ENCODE data around the gene DNAAF1. TPM values are rescaled to one million over a fixed set of nuclear protein-coding genes. Genes with fewer than 3 reads are reported as not detected.

DNAAF1 gene
- total RNA-seq, 2 donors from 2014 or later: not detected

DNA sequence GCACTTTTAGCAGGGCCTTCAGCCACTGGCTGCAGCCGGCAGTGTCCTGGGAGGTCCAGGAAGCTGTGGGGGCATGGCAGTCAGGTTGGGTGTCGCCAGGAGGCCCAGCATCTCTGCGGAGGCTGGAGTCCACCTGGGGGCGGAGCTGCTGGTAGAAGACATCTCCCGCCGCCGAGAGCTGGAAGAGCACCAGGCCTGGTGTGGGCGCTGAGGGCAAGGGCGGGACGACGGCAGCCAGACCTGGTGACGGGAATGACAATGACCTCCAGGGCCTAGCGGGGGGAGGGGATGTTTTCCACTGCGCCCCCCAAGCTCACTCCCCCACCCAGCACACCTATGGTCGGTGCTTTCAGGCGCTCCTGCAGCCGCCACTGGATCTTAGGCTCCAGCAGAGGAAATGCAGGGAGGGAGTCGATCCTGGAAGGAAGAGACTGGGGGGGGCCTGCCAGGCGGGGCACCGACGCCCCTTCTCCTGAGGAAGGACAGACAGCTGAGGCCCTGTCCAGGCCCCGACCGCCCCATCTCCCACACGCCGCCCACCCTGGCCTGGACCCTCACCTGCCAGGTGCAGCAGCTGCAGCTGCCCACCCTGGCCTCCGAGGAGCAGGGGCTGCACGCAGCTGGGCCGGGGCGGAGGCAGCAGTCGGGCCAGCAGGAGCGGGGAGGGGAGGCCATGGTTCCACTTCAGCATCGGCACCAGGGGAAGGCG lies 34.7 kb downstream of the DNAAF1 start:
- intact Hi-C loops (cut with DNase I): loop anchor here (5.0 to 10.0 kb wide), 4 partner anchors 92 to 305 kb away; no protein-coding TSS in a partner anchor
- ATAC-seq (no peak), DNase-seq (no peak)

DNA sequence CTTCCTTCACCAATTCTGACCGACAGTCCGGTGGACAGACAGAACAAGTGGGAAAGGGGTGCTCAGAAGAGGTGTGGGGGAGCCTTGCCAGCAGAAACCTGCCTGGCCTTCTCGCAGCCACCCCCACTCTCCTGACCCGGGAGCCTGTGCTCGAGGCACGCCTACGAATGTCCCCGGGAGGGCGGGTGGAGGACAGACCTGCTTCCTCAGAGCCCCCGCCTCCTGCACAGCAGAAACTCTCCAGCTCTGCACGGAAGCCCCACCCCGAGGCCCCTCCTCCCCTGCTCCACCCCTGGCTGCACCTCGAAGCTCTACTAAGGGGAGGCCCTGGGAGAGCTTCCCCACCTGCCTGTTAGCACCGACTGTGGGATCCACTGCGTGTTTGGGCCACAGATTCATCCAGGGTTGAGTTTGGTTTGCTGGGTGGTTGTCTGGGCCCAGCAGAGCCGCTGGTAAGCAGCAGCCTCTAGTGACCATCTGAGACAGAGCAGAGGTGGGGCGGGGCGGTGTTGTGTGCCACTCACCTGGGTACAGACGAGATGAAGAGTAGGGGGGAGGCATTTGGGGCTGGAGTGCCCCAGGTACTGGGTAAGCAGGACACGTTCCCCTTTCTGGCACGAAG lies 35.5 kb downstream of the DNAAF1 start:
- DNase-seq: no peak
- intact Hi-C loops (cut with DNase I): loop anchor here (10.0 kb wide), 2 partner anchors 206 to 304 kb away; no protein-coding TSS in a partner anchor
- ATAC-seq: no peak

DNA sequence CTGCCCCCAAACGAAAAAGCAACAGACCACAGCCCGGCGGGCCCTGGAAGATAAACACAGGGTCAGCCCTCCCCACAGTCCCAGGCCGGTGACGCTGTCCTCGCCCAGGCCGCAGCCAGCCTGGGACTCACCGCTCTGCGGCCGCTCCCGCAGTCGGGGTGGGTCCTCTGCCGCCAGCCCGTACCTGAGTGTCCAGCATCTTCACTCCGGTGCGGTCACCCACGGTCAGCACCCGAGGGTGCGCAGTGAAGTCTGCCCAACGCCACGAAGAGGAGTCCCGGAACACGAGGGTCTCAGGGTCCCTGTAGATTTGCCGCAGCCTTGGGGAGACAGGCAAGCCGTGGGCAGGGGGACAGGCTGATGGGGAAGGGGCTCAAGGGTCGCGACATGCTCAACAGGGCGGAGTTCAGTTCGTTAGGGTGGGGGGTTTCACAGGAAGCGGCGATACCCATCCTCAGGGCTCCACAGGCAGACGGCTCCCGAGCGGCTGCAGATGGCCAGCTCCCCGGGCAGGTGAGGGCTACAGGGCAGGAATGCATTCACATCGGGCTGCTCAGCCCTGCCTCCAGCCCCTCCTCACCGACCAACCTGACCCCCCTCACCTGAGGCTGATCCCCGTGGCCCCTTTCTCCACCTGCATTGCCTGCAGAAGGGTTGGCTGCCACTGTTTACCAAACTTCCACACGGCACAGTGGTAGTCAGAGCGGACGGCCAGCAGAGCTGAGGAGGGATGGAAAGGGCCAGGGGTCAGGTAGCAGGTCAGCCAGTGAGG lies 36.2 kb downstream of the DNAAF1 start:
- intact Hi-C loops (cut with DNase I): loop anchor here (10.0 kb wide), 2 partner anchors 207 to 303 kb away; no protein-coding TSS in a partner anchor
- DNase-seq (no peak), ATAC-seq (no peak)

DNA sequence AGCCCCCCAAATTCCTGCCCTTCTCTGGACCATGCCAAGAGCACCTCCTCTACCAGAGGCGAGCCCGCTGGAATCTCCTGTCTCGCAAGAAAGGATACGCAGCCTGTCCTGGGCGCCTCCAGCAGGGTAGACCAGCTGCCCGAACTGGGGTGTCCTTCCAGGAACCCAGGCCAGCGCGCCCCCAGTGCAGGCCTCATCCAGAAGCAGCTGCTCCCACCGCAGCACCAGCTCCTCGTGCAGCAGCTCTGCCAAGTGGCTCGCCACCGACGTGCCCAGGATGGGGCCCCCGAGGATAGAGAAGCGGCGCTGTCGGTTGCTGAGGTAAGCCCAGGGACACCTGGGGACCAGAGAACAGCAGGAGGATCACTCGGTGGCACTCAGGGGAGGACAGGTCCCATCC lies 37.0 kb downstream of the DNAAF1 start:
- no peak for DNase-seq
- ATAC-seq: no peak
- intact Hi-C loops (cut with DNase I): loop anchor here (10.0 kb wide), 2 partner anchors 207 to 303 kb away; no protein-coding TSS in a partner anchor

DNA sequence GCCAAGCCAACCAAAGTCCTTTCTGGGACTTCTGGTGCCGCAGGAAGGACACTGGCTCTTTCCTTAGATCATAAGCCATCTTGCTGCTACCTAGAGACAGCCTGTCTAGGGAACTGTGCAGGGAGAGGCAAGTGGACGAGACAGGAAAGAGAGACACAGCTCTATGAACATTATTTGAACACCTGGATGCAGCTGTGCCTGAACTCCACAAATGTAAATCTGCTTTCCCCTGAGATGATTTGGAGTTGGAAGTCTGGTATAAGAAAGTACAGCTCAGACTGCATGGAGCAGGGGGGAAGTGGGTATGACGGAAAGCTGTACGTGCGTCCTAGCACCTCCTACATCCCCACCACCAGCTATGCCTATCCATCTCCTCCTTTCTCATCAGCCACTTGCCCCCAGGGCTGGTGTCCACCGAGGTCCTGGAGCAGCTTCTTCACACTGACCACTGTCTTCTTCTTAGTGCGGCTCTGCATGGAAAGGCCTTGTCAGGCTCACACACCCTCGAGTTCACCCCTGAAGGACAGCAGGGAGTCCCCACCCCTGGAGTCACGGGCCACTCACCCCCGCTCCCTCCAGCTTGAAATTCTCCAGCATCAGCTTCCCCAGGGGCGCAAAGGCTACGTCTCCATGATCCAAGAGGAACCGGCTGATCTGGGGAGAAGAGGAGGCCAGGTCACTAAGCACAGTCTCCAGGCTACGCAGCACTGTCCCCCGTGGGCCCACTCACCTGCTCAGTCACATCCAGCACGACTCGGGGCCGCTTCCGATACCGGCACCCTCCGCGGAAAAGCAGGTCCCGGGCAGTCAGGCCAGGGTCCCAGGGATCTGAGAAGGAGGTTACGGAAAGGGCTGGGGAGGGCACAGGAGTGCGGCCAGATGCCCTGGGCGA lies 37.8 kb downstream of the DNAAF1 start:
- intact Hi-C loops (cut with DNase I): loop anchor here (10.0 kb wide), 2 partner anchors 208 to 302 kb away; no protein-coding TSS in a partner anchor
- no peak for ATAC-seq
- no peak for DNase-seq

DNA sequence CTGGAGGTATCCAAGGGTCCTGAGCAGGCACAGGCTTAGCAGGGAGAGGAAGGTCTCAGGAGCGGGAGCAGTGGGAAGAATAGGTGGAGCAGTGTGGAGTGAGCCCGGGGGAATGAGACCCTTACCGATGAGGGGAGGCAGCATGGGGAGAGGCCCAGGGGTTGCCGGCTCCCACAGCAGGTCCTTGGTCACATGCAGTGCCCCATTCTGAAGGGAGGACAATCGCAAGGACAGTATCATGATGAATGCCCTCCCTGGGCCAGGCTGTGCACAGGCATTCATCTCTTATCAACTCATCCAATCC lies 38.4 kb downstream of the DNAAF1 start:
- DNase-seq: no peak

DNA sequence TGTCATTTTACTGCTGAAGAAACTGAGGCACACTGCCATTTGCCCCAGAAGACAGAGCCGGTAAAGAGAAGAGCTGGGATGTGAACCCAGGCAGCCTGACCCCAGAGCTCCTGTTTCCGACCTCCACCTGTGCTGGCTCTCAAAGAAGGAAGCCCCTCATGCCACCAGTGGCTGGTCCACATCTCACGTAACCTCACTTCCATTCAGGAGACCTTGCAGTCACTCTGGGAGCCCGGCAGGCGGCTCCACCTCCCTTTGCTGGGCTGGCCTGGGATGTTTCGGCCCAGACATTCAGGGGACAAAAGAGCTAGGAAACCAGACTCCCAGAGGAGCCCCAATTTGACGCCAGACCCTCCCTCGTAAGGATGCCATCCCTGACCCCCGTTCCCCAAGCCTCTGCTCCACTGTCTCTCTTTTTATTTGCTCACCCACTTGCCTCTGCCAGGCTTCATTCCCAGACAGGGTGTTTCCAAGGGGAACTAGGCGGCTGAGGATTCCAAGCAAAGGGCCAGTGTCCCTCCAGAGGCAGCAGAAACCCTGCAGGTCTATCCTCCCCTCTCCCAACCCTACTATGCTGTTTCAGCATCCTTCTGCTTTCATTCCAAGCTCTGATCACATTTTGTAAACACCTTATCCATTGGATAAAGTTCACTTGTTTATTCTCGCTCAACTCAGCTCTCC lies 38.9 kb downstream of the DNAAF1 start:
- intact Hi-C loops (cut with DNase I): loop anchor here (10.0 kb wide), 2 partner anchors 209 to 301 kb away; no protein-coding TSS in a partner anchor
- ATAC-seq (no peak), DNase-seq (no peak)

More for the DNA sequence above, 38.4 kb downstream of the DNAAF1 start:
- intact Hi-C loops (cut with DNase I): loop anchor here (10.0 kb wide), 2 partner anchors 209 to 301 kb away; no protein-coding TSS in a partner anchor
- ATAC-seq: no peak

DNA sequence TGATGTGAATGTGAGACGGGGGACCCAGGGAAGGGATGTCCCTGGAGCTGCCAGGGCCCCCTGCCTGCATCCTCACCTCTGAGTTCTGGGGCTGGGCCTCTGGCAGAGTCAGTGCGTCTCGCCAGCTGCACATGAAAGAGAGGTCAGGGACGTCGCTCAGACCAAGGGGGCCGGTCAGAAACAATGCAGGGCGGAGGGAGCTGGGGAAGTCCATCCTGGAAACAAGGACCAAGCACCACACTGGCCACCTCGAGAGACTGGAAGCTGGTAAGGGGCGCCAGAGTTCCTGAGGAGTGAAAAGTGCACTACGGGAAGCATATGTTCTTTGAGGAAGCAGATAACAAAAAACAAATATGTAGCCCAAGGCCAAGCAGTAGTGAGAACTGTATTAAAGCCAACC lies 39.7 kb downstream of the DNAAF1 start:
- intact Hi-C loops (cut with DNase I): loop anchor here (10.0 kb wide), 2 partner anchors 210 to 300 kb away; no protein-coding TSS in a partner anchor
- ATAC-seq (no peak), DNase-seq (peak; percentile 46)

DNA sequence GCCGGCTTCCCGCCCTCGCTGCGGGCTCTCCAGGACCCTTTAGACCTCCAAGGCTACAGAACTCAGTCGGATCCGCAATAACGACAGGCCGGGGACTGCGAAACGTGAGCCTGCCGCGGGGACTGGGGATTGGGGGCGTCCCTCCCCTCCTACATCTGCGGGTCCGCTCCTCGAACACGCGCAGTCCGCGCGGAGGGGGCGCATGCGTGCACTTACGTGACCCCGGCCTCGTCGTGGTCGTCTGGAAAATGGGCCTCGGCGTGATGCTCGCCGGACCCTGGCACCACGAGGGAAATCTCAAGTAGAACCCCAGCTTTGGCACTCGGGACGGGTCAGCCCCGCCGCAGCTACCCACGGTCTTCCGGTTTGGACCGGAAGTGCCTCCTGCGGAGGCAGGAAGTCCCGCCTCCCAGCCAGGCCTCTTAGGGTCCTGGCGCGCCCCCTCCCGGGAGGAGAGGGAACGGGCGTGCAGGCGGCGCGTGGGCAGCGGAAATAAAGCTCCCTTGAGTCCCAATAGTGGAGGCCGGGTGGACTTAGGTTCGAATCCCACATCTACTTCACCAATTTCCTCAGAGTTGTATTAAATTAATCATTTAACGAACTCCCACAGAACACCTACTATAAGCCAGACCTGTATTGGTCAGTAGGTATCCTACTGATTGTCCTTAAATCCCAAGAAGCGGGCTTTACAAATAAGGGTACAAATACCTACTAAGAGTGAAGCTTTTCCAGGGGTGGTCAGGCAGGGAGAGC lies 41.8 kb downstream of the DNAAF1 start, which contains the start of gene TAF1C:
TSS of gene TAF1C (minus strand) at position 373 of the 753 bp plus-strand sequence. CDS start 2,069 bp downstream, outside the sequence.
- ATAC-seq (peak; percentile 97 to 98), DNase-seq (peak; percentile 94)
- intact Hi-C loops (cut with DNase I): loop anchor here (10.0 kb wide), 2 partner anchors 212 to 298 kb away; no protein-coding TSS in a partner anchor

DNA sequence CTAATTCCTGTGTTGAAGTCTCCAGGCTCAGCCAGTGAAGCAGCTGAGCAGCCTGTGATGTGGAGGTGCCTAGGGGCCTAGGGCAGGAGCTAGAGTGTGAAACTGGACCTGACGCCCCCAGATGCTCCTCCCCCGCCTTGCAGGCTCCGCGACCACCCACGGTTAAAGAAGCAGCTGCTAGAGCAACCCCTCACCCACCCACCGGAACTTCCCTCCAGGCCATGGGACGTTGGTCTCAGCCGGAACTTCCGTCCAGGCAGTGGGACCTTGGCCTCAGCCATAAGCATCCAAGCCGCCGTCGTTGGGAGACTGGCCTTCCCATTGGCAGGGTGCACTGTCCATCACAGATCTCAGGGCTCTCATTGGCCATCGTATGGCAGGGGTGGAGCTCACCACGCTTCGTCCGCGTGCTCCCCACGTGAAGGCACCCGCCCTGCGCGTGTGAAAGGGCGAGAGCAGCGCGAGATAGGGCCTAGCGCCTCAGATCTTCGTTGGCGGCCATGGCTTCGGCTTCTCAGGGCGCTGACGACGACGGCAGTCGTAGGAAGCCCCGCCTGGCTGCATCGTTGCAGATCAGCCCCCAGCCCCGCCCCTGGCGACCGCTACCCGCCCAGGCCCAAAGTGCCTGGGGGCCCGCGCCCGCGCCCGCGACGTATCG lies 45.8 kb downstream of the DNAAF1 start, which contains the start of gene ADAD2:
TSS of gene ADAD2 (plus strand) at position 427 of the 658 bp plus-strand sequence. CDS start at position 501, 74 bp downstream.
- DNase-seq: no peak
- ATAC-seq: no peak
- intact Hi-C loops (cut with DNase I): no loop called here

DNA sequence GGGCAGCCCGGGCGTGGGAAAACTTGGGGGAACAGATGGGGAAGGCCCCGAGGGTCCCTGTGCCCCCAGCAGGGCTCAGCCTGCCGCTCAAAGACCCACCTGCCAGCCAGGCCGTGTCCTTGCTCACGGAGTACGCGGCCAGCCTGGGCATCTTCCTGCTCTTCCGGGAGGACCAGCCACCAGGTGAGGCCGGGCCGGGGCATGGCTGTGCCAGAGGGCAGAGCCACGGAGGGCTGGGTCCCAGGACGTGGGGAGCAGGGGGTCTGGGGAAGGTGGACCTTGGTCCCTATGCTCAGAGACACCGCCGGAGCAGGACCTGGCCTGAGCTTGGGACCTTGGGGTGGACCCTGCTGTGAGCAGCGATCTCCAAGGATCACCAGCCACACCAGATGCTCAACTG lies 46.4 kb downstream of the DNAAF1 start:
- DNase-seq: no peak
- ATAC-seq: no peak
- intact Hi-C loops (cut with DNase I): no loop called here

DNA sequence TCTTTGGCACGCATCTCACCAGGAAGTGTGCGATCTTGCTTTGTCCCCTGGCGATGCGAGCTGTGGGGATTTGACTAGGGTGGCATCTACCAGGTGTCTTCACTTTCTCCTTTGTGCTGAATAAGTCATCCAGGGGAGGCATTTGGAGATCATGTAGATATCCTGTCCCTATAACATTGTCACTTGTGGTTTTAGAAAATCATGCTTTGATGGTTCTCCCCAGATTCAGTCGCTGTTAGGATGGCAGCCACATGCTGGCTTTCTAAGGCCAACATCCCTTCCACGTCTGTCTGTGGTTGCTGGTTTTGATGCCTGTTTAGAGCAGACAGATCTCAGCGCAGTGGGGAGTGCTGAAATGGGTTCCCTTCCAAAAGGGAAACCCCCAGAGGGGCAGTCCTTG lies 48.4 kb downstream of the DNAAF1 start:
- ATAC-seq (no peak), DNase-seq (no peak)
- intact Hi-C loops (cut with DNase I): no loop called here

DNA sequence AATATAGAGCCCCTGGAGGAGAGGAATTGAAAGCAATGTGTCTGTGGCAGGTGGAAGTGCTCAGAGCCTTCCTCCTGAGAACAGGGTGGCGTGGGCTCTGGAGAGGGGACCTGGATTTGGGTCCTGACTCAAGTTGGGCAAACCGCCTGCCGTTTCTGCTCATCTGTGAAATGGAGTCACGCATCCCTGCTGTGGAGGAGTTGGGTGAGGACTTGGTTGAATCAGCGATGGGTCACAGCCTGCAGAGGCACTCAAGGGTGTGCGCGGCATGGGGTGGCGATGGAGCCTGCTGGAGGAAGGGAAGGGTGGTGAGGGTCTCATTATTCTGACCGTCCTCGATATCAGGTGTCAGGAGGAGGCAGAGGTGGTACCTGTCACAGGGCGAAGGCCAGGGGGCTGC lies 48.9 kb downstream of the DNAAF1 start:
- intact Hi-C loops (cut with DNase I): no loop called here
- no peak for ATAC-seq

DNA sequence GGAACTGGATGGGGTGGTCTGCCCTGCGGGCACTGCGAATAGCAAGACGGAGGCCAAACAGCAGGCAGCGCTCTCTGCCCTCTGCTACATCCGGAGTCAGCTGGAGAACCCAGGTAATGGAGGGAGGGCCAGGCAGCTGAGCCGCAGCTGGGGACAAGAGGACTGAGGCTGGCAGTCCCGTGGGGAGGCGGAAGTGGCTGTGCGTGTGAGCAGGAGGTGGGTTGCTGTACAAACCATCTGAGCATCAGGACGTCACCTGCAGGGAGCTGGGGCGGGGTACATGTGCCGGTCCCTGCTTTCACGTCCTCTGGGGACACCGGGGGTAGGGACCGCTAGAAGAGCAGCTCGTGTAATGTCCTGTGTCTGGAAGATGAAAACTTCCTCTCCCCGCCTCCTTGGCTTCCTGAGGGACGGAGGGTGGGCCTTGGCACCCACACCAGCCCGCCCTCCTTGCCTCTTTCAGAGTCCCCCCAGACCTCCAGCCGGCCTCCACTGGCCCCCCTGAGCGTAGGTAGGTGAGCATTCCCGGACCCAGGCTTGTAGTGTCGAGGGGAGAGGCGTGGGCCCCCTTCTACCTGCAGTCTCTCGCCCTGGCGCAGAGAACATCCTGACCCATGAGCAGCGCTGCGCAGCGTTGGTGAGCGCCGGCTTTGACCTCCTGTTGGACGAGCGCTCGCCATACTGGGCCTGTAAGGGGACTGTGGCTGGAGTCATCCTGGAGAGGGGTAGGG lies 49.5 kb downstream of the DNAAF1 start:
- DNase-seq (no peak), ATAC-seq (no peak)
- intact Hi-C loops (cut with DNase I): no loop called here

More for the DNA sequence above, 48.9 kb downstream of the DNAAF1 start:
- no peak for DNase-seq

DNA sequence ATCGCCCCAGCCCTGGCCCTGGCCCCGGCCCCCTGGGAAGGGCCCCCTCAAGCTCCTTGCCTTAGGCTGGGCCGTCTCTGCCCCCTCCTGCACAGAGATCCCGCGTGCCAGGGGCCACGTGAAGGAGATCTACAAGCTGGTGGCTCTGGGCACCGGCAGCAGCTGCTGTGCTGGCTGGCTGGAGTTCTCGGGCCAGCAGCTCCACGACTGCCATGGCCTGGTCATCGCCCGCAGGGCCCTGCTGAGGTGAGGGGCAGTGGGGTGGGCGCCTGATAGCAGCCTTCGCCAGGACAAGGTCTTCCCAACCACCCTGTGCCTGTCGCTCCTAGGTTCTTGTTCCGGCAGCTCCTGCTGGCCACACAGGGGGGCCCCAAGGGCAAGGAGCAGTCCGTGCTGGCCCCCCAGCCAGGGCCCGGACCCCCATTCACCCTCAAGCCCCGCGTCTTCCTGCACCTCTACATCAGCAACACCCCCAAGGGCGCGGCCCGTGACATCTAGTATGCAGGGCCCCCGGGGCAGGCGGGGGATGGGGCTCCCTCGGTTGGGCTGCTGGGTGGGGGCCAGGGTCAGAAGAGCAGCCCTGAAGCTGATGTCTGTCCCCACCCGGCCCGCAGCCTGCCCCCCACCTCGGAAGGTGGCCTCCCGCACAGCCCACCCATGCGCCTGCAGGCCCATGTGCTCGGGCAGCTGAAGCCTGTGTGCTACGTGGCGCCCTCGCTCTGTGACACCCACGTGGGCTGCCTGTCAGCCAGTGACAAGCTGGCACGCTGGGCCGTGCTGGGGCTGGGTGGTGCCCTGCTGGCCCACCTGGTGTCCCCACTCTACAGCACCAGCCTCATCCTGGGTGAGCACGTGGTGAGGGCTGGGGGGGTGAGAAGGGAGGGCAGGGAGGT lies 50.3 kb downstream of the DNAAF1 start:
- ATAC-seq (no peak), DNase-seq (no peak)
- intact Hi-C loops (cut with DNase I): no loop called here
